ENCODE measurements around the gene SACM1L. TPM values are rescaled to one million over a fixed set of nuclear protein-coding genes. Genes with fewer than 3 reads are reported as not detected.
"Not testable (repeated sequence)": the region's sequence is repeated elsewhere in the genome, so short reads cannot be mapped to it uniquely, and the experiment has no call there.

Gene SACM1L
- total and polyA plus RNA-seq, 11 donors: 12.6 to 35.3 (median 22.3) TPM

GRCh38 chr3:45751537-45752242 lies 62.5 kb downstream of the SACM1L start:
- no peak for DNase-seq
- H3K9me3 ChIP-seq: no peaks in the 10 kb centered on the region
- no peak for TF ChIP-seq POLR2A (IDR thresholded peaks at IDR 0.05)
- TF ChIP-seq, protein P1, sequence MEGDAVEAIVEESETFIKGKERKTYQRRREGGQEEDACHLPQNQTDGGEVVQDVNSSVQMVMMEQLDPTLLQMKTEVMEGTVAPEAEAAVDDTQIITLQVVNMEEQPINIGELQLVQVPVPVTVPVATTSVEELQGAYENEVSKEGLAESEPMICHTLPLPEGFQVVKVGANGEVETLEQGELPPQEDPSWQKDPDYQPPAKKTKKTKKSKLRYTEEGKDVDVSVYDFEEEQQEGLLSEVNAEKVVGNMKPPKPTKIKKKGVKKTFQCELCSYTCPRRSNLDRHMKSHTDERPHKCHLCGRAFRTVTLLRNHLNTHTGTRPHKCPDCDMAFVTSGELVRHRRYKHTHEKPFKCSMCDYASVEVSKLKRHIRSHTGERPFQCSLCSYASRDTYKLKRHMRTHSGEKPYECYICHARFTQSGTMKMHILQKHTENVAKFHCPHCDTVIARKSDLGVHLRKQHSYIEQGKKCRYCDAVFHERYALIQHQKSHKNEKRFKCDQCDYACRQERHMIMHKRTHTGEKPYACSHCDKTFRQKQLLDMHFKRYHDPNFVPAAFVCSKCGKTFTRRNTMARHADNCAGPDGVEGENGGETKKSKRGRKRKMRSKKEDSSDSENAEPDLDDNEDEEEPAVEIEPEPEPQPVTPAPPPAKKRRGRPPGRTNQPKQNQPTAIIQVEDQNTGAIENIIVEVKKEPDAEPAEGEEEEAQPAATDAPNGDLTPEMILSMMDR (IDR thresholded peaks at IDR 0.05): no peak
- H3K36me3 ChIP-seq: peaks cover 0 to 16% (median 9%) of the 10 kb centered on the region in 9 donors
- no peaks in the 10 kb centered on the region for H3K27me3 ChIP-seq
- no peaks in the 10 kb centered on the region for H3K4me1 ChIP-seq
- intact Hi-C loops (cut with DNase I): no loop called here
- no peak for ATAC-seq
- 87 to 93% (median 89%) methylated on average over 7 of the region's 7 CpGs for WGBS, 4 donors
- no peak overlapping the region for H3K4me3 ChIP-seq
- H3K27ac ChIP-seq: no peak overlapping the region

GRCh38 chr3:45753095-45753494 lies 63.9 kb downstream of the SACM1L start:
- H3K4me3 ChIP-seq: no peak overlapping the region
- WGBS, 4 donors: 93 to 100% (median 94%) methylated on average over 3 of the region's 3 CpGs
- peaks cover 0 to 2% (median 0%) of the 10 kb centered on the region in 9 donors for H3K36me3 ChIP-seq
- TF ChIP-seq, protein P1 (IDR thresholded peaks at IDR 0.05): no peak
- no peak for TF ChIP-seq POLR2A (IDR thresholded peaks at IDR 0.05)
- H3K4me1 ChIP-seq: no peaks in the 10 kb centered on the region
- intact Hi-C loops (cut with DNase I): no loop called here
- H3K27ac ChIP-seq: no peak overlapping the region
- no peaks in the 10 kb centered on the region for H3K27me3 ChIP-seq
- DNase-seq: no peak
- no peaks in the 10 kb centered on the region for H3K9me3 ChIP-seq
- ATAC-seq: no peak

GRCh38 chr3:45754461-45754860 lies 65.3 kb downstream of the SACM1L start:
- DNase-seq: no peak
- WGBS, 4 donors: 96 to 98% (median 97%) methylated on average over 7 of the region's 7 CpGs
- ATAC-seq: no peak
- Histone ChIP-seq H3K27ac (no peak overlapping the region), H3K36me3 (no peaks in the 10 kb centered on the region), H3K9me3 (no peaks in the 10 kb centered on the region), H3K27me3 (peaks cover 0 to 7% (median 0%) of the 10 kb centered on the region in 9 donors), H3K4me1 (no peaks in the 10 kb centered on the region), H3K4me3 (no peak overlapping the region)
- TF ChIP-seq, protein P1 (IDR thresholded peaks at IDR 0.05): no peak
- TF ChIP-seq POLR2A (IDR thresholded peaks at IDR 0.05): no peak
- intact Hi-C loops (cut with DNase I): no loop called here

DNA sequence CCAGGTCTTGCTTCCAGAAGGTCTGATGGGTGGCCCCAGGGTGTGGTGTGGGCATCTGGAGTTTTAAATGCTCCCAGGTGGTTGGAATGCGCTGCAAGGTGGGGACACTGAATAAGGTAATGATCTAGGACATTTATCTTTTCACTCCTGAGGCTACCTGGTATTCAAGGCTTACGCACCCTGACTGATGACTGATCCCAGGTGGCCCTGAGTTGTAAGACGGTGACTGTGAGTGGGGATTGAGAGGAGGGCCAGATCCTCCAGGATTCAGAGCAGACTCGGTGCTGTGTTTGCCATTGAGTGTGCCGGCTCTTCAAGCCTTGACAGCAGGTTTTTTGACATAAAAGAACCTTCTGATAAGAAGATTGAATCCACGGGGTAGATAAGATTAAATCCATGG lies 66.9 kb downstream of the SACM1L start:
- Histone ChIP-seq H3K9me3 (no peaks in the 10 kb centered on the region), H3K36me3 (no peaks in the 10 kb centered on the region), H3K27ac (no peak overlapping the region), H3K4me3 (no peak overlapping the region), H3K27me3 (peaks cover 0 to 20% (median 0%) of the 10 kb centered on the region in 9 donors), H3K4me1 (no peaks in the 10 kb centered on the region)
- TF ChIP-seq, protein P1 (IDR thresholded peaks at IDR 0.05): no peak
- TF ChIP-seq POLR2A (IDR thresholded peaks at IDR 0.05): no peak
- WGBS, 4 donors: 70 to 72% (median 72%) methylated on average over 6 of the region's 6 CpGs
- intact Hi-C loops (cut with DNase I): no loop called here
- DNase-seq (no peak), ATAC-seq (no peak)

GRCh38 chr3:45757141-45757540 lies 67.9 kb downstream of the SACM1L start:
- H3K27ac ChIP-seq; DNase-seq; H3K9me3 ChIP-seq; intact Hi-C loops (cut with DNase I); H3K4me3 ChIP-seq; H3K4me1 ChIP-seq; H3K36me3 ChIP-seq; ATAC-seq: not testable (repeated sequence)
- WGBS, 4 donors: 31 to 39% (median 38%) methylated on average over 7 of the region's 7 CpGs
- peaks cover 0 to 20% (median 0%) of the 10 kb centered on the region in 9 donors for H3K27me3 ChIP-seq

All from heart left ventricle (tissue), 16 donors.